Caco-2 (cell line): Measurements from ENCODE around the gene CERS6. TPM values are rescaled to one million over a fixed set of nuclear protein-coding genes. Genes with fewer than 3 reads are reported as not detected.
A peak's percentile ranks its signal among the peaks of the same experiment; 100 is the strongest.

Source experiments
- BruUV-seq: library from RNA; stranded (reverse); fragments of 400-500 nt; replicated peaks from 2 replicates; lab custom pipeline; 2021; lab: Mats Ljungman, UMichigan
- CTCF ChIA-PET: fragments of 300-600 bp; sonication (Branson Sonifier 250); formaldehyde crosslinking; loops from one replicate; lab custom pipeline; 2022; ENCODE audit warnings: antibody characterized with exemption; lab: Charles Lee
- POLR2A ChIA-PET: fragments of 300-600 bp; sonication (Branson Sonifier 250); formaldehyde crosslinking; loops from one replicate; lab custom pipeline; 2022; ENCODE audit warnings: antibody characterized with exemption; lab: Charles Lee
- DNase-seq, 2 experiments: peaks; one replicate each; pipeline versions ENCODE4 v3.0.0 to v3.0.0-alpha.2; 2020 to 2022
- H3K27me3 ChIP-seq: replicated peaks from 2 replicates; pipeline ENCODE4 v1.6.0; 2011; ENCODE audit warnings: low read length; ENCODE audit not compliant: control insufficient read depth, insufficient read depth
- H3K36me3 ChIP-seq: 2 replicates; pipeline ENCODE4 v1.5.1; 2011; ENCODE audit warnings: low read length; ENCODE audit not compliant: control insufficient read depth, insufficient read depth
- H3K4me1 ChIP-seq: fragments of 250-450 bp; sonication (Bioruptor Pico); 2 replicates; pipeline ENCODE4 v1.5.1; 2020; ENCODE audit warnings: mild to moderate bottlenecking
- H3K4me3 ChIP-seq: 2 replicates; pipeline ENCODE4 v1.5.1; 2011; ENCODE audit warnings: low read depth, mild to moderate bottlenecking, control low read depth, low read length
- H3K9me3 ChIP-seq: fragments of 250-450 bp; sonication (Bioruptor Pico); 2 replicates; pipeline ENCODE4 v1.5.1; 2020; ENCODE audit warnings: mild to moderate bottlenecking, moderate library complexity
- H3K27ac Mint-ChIP-seq: one replicate; pipeline ENCODE4 v1.8.0; 2022; ENCODE audit warnings: mixed read lengths; ENCODE audit not compliant: unreplicated experiment
- H3K27me3 Mint-ChIP-seq: one replicate; pipeline ENCODE4 v1.8.0; 2022; ENCODE audit warnings: mixed read lengths; ENCODE audit not compliant: insufficient read depth, unreplicated experiment
- H3K36me3 Mint-ChIP-seq: one replicate; pipeline ENCODE4 v1.8.0; 2022; ENCODE audit warnings: mild to moderate bottlenecking, mixed read lengths; ENCODE audit not compliant: insufficient read depth, unreplicated experiment
- H3K4me1 Mint-ChIP-seq: one replicate; pipeline ENCODE4 v1.8.0; 2022; ENCODE audit warnings: low read depth, mixed read lengths; ENCODE audit not compliant: unreplicated experiment
- H3K4me3 Mint-ChIP-seq: one replicate; pipeline ENCODE4 v1.8.0; 2022; ENCODE audit warnings: mild to moderate bottlenecking, moderate library complexity, mixed read lengths; ENCODE audit not compliant: unreplicated experiment
- H3K9me3 Mint-ChIP-seq: one replicate; pipeline ENCODE4 v1.8.0; 2022; ENCODE audit warnings: mixed read lengths; ENCODE audit not compliant: unreplicated experiment
- intact Hi-C: fragments of 100-400 bp; cut with micrococcal nuclease; formaldehyde crosslinking; loops from one replicate; pipeline ENCODE4 v1.10.0; 2022; ENCODE audit not compliant: unreplicated experiment
- total RNA-seq: library from RNA; stranded (reverse); gene quantifications from 2 replicates; pipeline ENCODE4 v1.2.3, GENCODE V29; 2022
- TF ChIP-seq, protein P1 (sequence below), 2 experiments: fragments of 200-600 bp in 1 of 2; IDR thresholded peaks; 1 replicate in 1 of 2; 2 replicates in 1 of 2; pipeline versions ENCODE4 v1.5.1 to v1.8.0; 2011 to 2022; ENCODE audit warnings: antibody characterized with exemption in 1 of 2, control low read depth in 1 of 2, inconsistent platforms in 1 of 2, low read depth in 1 of 2, low read length in 1 of 2, mild to moderate bottlenecking in 1 of 2, moderate library complexity in 1 of 2; ENCODE audit not compliant: insufficient read depth in 1 of 2, severe bottlenecking in 1 of 2, unreplicated experiment in 1 of 2

Gene CERS6
- total RNA-seq, 1 experiment from 2014 or later: 32.7 TPM

DNA sequence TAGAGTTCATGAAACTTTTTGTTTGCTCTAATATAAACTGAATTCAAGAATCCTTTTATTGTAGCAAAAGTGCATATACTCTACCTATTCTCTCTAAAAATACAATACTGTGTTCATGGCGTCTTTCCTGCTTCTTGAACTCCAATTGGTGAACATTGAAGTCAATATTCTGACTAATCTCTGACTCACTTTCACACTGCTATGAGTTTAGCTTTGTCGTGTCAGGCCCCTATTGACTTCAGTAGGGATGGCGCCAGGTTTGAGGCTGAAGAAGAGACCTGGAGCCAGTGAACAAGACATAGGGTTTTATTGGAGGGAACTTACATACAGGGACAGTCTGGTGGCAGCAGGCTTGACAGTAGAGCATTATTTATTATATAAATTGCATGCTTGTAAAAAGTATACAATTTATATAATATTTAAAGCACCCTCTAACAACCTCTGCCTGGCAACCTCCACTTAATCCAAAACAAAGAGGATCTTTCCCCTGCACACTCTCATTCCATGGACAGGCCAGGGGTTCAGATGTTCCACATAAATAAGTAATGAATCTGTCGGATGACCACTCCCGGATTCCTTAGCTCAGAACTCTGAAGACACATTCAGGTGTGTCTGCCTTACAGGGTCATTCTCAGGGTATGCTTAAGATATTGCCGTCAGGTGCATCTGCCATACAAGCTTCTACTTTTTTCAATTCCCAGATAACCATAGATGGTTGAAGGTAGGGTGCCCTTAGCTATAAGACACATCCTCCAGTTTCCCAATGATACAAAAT is 141.0 kb downstream of the CERS6 start:
- intact Hi-C loops: no loop called here
- BruUV-seq: no TSS peak
- POLR2A ChIA-PET: no interaction called here
- Mint-ChIP-seq H3K36me3 (peaks cover 2% of the 10 kb centered on the region), H3K4me1 (peaks cover 39% of the 10 kb centered on the region), H3K27me3 (no peaks in the 10 kb centered on the region), H3K27ac (no peak overlapping the region), H3K9me3 (no peaks in the 10 kb centered on the region), H3K4me3 (no peak overlapping the region)
- DNase-seq: peak in 1 of 2 experiments; percentile 17
- H3K36me3 ChIP-seq: no peaks in the 10 kb centered on the region
- CTCF ChIA-PET: no interaction called here
- no peaks in the 10 kb centered on the region for H3K9me3 ChIP-seq
- H3K27me3 ChIP-seq: no peaks in the 10 kb centered on the region
- TF ChIP-seq, protein P1, sequence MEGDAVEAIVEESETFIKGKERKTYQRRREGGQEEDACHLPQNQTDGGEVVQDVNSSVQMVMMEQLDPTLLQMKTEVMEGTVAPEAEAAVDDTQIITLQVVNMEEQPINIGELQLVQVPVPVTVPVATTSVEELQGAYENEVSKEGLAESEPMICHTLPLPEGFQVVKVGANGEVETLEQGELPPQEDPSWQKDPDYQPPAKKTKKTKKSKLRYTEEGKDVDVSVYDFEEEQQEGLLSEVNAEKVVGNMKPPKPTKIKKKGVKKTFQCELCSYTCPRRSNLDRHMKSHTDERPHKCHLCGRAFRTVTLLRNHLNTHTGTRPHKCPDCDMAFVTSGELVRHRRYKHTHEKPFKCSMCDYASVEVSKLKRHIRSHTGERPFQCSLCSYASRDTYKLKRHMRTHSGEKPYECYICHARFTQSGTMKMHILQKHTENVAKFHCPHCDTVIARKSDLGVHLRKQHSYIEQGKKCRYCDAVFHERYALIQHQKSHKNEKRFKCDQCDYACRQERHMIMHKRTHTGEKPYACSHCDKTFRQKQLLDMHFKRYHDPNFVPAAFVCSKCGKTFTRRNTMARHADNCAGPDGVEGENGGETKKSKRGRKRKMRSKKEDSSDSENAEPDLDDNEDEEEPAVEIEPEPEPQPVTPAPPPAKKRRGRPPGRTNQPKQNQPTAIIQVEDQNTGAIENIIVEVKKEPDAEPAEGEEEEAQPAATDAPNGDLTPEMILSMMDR (IDR thresholded peaks at IDR 0.05; ENCODE audit: insufficient read depth in 1 of 2, low read depth in 1 of 2, low read length in 1 of 2, severe bottlenecking in 1 of 2, unreplicated experiment in 1 of 2): no peak
- H3K4me3 ChIP-seq: no peak overlapping the region
- H3K4me1 ChIP-seq: peaks cover 27% of the 10 kb centered on the region

DNA sequence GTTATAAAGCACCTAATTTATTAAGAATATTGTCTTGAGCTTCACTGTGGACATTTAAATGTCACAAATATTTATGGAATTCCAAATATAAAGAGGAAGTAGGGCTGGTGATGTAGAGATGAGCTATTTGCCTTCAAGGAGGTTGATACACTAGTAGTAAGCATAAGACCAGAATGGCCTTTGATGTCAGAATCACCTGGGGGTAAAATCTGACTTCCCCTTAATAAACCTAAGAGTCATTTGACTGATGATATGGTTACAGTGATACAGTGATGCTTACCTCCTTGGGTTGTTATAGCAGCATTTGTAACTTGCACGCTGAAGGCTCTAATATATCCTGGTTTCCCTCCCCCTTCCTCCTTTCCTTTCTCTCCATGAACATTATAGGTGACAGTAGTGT is 143.7 kb downstream of the CERS6 start:
- DNase-seq: no peak
- ChIA-PET CTCF (no interaction called here), POLR2A (no interaction called here)
- H3K4me1 ChIP-seq: peaks cover 27% of the 10 kb centered on the region
- Mint-ChIP-seq H3K9me3 (peaks cover 11% of the 10 kb centered on the region), H3K27ac (peak overlapping the region; percentile 31), H3K4me3 (no peak overlapping the region), H3K36me3 (peaks cover 7% of the 10 kb centered on the region), H3K4me1 (peaks cover 36% of the 10 kb centered on the region), H3K27me3 (no peaks in the 10 kb centered on the region)
- peaks cover under 1% of the 10 kb centered on the region; the same call in 1 of the 2 replicates for H3K9me3 ChIP-seq
- H3K4me3 ChIP-seq: no peak overlapping the region
- intact Hi-C loops: no loop called here
- no peaks in the 10 kb centered on the region for H3K27me3 ChIP-seq
- TF ChIP-seq, protein P1 (IDR thresholded peaks at IDR 0.05; ENCODE audit: insufficient read depth in 1 of 2, low read depth in 1 of 2, low read length in 1 of 2, severe bottlenecking in 1 of 2, unreplicated experiment in 1 of 2): no peak
- no TSS peak for BruUV-seq
- H3K36me3 ChIP-seq: no peaks in the 10 kb centered on the region

DNA sequence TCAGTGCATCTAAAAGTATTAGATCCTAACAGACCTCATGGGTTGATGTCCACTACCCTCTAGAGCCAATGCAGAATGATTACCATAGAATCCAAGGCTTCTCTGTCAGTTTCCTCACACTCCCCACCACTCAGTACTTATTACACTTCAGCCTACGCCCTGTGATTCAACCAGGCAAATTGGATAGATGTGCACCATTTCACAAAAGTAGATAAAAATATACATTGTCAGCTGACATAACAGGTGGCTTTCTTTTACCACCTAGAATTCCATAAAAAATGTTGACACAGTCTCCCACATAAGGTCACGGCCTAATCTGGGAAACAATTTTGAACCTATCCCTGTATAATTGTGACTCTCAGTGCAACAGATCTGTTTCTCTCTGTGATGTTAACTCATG is 144.9 kb downstream of the CERS6 start:
- H3K36me3 ChIP-seq: no peaks in the 10 kb centered on the region
- H3K4me1 Mint-ChIP-seq: peaks cover 36% of the 10 kb centered on the region
- CTCF ChIA-PET: no interaction called here
- no TSS peak for BruUV-seq
- no peak overlapping the region for H3K27ac Mint-ChIP-seq
- POLR2A ChIA-PET: no interaction called here
- no peaks in the 10 kb centered on the region for H3K27me3 Mint-ChIP-seq
- intact Hi-C loops: no loop called here
- no peaks in the 10 kb centered on the region for H3K27me3 ChIP-seq
- peaks cover 27% of the 10 kb centered on the region for H3K4me1 ChIP-seq
- no peak overlapping the region for H3K4me3 Mint-ChIP-seq
- peaks cover 21% of the 10 kb centered on the region for H3K9me3 Mint-ChIP-seq
- DNase-seq: no peak
- H3K36me3 Mint-ChIP-seq: peaks cover 18% of the 10 kb centered on the region
- H3K9me3 ChIP-seq: peaks cover 12% of the 10 kb centered on the region
- no peak overlapping the region for H3K4me3 ChIP-seq
- TF ChIP-seq, protein P1 (IDR thresholded peaks at IDR 0.05; ENCODE audit: insufficient read depth in 1 of 2, low read depth in 1 of 2, low read length in 1 of 2, severe bottlenecking in 1 of 2, unreplicated experiment in 1 of 2): no peak
